Hepatocyte (in vitro differentiated cells): ENCODE measurements around the gene B4GALNT2. TPM values are rescaled to one million over a fixed set of nuclear protein-coding genes. Genes with fewer than 3 reads are reported as not detected.
"Not testable (repeated sequence)": the region's sequence is repeated elsewhere in the genome, so short reads cannot be mapped to it uniquely, and the experiment has no call there.

ENCODE experiments used
- DNase-seq: peaks from one replicate; pipeline ENCODE4 v3.0.0-alpha.2; 2016; ENCODE audit warnings: low spot score
- H2AFZ ChIP-seq: fragments of 200-600 bp; sonication (generic); 2 replicates; pipeline ENCODE4 v1.6.0; 2016; ENCODE audit warnings: antibody characterized with exemption, mild to moderate bottlenecking
- H3K27ac ChIP-seq: fragments of 200-600 bp; sonication (generic); 2 replicates; pipeline ENCODE4 v1.5.1; 2016; ENCODE audit warnings: mild to moderate bottlenecking
- H3K27me3 ChIP-seq: fragments of 200-600 bp; sonication (generic); 2 replicates; pipeline ENCODE4 v1.6.1; 2016
- H3K36me3 ChIP-seq: fragments of 200-600 bp; sonication (generic); replicated peaks from 2 replicates; pipeline ENCODE4 v1.5.1; 2016; ENCODE audit warnings: low read depth; ENCODE audit not compliant: insufficient read depth
- H3K4me1 ChIP-seq: fragments of 200-600 bp; sonication (generic); 2 replicates; pipeline ENCODE4 v1.5.1; 2016; ENCODE audit warnings: mild to moderate bottlenecking, moderate library complexity; ENCODE audit not compliant: insufficient read depth
- H3K4me2 ChIP-seq: fragments of 200-600 bp; sonication (generic); 2 replicates; pipeline ENCODE4 v1.6.0; 2016
- H3K4me3 ChIP-seq: fragments of 200-600 bp; sonication (generic); 2 replicates; pipeline ENCODE4 v1.5.1; 2016; ENCODE audit warnings: mild to moderate bottlenecking
- H3K79me2 ChIP-seq: fragments of 200-600 bp; sonication (generic); 2 replicates; pipeline ENCODE4 v1.6.0; 2017; ENCODE audit warnings: mild to moderate bottlenecking
- H3K9me2 ChIP-seq: fragments of 200-600 bp; sonication (generic); replicated peaks from 2 replicates; pipeline ENCODE4 v1.6.0; 2017; ENCODE audit warnings: mild to moderate bottlenecking; ENCODE audit not compliant: insufficient read depth
- H3K9me3 ChIP-seq: fragments of 200-600 bp; sonication (generic); 2 replicates; pipeline ENCODE4 v1.5.1; 2016; ENCODE audit warnings: low read depth, mild to moderate bottlenecking
- H4K20me1 ChIP-seq: fragments of 200-600 bp; sonication (generic); 2 replicates; pipeline ENCODE4 v1.6.0; 2016; ENCODE audit warnings: mild to moderate bottlenecking; ENCODE audit not compliant: insufficient read depth, poor library complexity, severe bottlenecking
- EZH2 ChIP-seq: fragments of 200-600 bp; sonication (generic); IDR thresholded peaks from 2 replicates; pipeline ENCODE4 v1.6.1; 2016; ENCODE audit warnings: antibody characterized with exemption, mild to moderate bottlenecking, borderline replicate concordance
- EZH2phosphoT487 ChIP-seq: fragments of 200-600 bp; sonication (generic); IDR thresholded peaks from one replicate; pipeline ENCODE4 v1.6.1; 2018; ENCODE audit warnings: antibody characterized with exemption, mild to moderate bottlenecking, low read depth, moderate library complexity; ENCODE audit not compliant: unreplicated experiment, severe bottlenecking
- WGBS: methylation state at CpG from one replicate; pipeline ENCODE4 v1.1.6; 2016; ENCODE audit warnings: low lambda C conversion rate; ENCODE audit errors: missing lambda C conversion rate; 5-methylcytosine and 5-hydroxymethylcytosine counted together
- polyA plus RNA-seq: library from polyadenylated mRNA; unstranded; fragments of >200 nt; fragmentation: Nextera tagmentation; extraction: Ambion mirVana; gene quantifications from 2 replicates; pipeline ENCODE4 v1.2.1, GENCODE V29; 2016
- total RNA-seq: library from RNA; depleted of rRNA; stranded (reverse); fragments of >200 nt; gene quantifications from 2 replicates; pipeline ENCODE4 v1.2.3, GENCODE V29; 2014
- TF ChIP-seq, protein P1 (sequence below): fragments of 200-600 bp; sonication (generic); IDR thresholded peaks from 2 replicates; pipeline ENCODE4 v1.5.1; 2016; ENCODE audit warnings: antibody characterized with exemption, mild to moderate bottlenecking; ENCODE audit not compliant: poor library complexity

Gene B4GALNT2
- total and polyA plus RNA-seq, 2 experiments from 2014 or later, result 0.40 to 1.3 TPM

DNA sequence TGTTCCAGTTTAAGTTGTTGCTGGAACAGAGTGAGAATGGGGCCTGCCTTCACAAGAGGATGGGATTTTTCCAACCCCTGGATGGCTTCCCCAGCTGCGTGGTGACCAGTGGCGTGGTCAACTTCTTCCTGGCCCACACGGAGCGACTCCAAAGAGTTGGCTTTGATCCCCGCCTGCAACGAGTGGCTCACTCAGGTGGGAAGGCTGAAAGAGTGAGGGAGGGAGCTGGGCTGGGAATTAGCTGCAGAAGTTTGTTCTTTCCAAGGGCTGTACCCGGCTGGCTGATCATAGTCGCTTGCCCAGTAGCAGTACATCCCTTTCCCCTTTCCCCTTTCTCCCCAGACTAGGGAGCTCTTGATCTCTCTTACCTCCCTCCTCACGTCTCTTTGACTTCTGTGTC lies 36.1 kb downstream of the B4GALNT2 start:
- Histone ChIP-seq H3K9me3 (no peaks in the 10 kb centered on the region), H3K27me3 (peaks cover 13% of the 10 kb centered on the region), H3K4me3 (no peak overlapping the region), H3K4me1 (no peaks in the 10 kb centered on the region), H2AFZ (no peak overlapping the region), H3K9me2 (no peaks in the 10 kb centered on the region), H3K79me2 (no peaks in the 10 kb centered on the region), H3K36me3 (no peaks in the 10 kb centered on the region), H4K20me1 (no peaks in the 10 kb centered on the region), H3K27ac (no peak overlapping the region), H3K4me2 (no peak overlapping the region)
- TF ChIP-seq EZH2 (no peak), EZH2phosphoT487 (no peak)
- TF ChIP-seq, protein P1, sequence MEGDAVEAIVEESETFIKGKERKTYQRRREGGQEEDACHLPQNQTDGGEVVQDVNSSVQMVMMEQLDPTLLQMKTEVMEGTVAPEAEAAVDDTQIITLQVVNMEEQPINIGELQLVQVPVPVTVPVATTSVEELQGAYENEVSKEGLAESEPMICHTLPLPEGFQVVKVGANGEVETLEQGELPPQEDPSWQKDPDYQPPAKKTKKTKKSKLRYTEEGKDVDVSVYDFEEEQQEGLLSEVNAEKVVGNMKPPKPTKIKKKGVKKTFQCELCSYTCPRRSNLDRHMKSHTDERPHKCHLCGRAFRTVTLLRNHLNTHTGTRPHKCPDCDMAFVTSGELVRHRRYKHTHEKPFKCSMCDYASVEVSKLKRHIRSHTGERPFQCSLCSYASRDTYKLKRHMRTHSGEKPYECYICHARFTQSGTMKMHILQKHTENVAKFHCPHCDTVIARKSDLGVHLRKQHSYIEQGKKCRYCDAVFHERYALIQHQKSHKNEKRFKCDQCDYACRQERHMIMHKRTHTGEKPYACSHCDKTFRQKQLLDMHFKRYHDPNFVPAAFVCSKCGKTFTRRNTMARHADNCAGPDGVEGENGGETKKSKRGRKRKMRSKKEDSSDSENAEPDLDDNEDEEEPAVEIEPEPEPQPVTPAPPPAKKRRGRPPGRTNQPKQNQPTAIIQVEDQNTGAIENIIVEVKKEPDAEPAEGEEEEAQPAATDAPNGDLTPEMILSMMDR, result no peak
- 79% methylated on average over 9 of the region's 9 CpGs for whole genome bisulfite sequencing
- DNase-seq, result no peak

- H3K36me3 ChIP-seq, result no peaks in the 10 kb centered on the region
- 88% methylated on average over 2 of the region's 2 CpGs for WGBS
- H3K9me3 ChIP-seq, result no peaks in the 10 kb centered on the region
- no peak for DNase-seq
- H4K20me1 ChIP-seq, result no peaks in the 10 kb centered on the region
- no peak overlapping the region for H3K4me3 ChIP-seq
- H3K27ac ChIP-seq, result no peak overlapping the region
- H3K79me2 ChIP-seq, result no peaks in the 10 kb centered on the region
- peaks cover 13% of the 10 kb centered on the region for H3K27me3 ChIP-seq
- no peaks in the 10 kb centered on the region for H3K9me2 ChIP-seq
- no peak overlapping the region for H3K4me2 ChIP-seq
- no peaks in the 10 kb centered on the region for H3K4me1 ChIP-seq
- TF ChIP-seq EZH2, result no peak
- TF ChIP-seq EZH2phosphoT487, result no peak
- TF ChIP-seq, protein P1, result no peak
- H2AFZ ChIP-seq, result no peak overlapping the region
Measured at GRCh38 chr17:49170216-49170615, 37.6 kb downstream of the B4GALNT2 start.

DNA sequence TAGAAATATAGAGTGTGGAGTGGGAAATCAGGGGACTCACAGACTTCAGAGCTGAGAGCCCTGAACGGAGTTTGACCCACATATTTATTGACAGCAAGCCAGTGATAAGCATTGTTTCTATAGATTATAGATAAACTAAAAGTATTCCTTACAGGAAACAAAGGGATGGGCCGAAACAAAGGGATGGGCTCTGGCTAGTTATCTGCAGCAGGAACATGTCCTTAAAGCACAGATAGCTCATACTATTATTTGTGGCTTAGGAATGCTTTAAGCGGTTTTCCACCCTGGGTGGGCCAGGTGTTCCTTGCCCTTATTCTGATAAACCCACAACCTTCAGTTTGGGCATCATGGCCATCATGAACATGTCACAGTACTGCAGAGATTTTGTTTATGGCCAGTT lies 38.1 kb downstream of the B4GALNT2 start:
- H4K20me1 ChIP-seq, DNase-seq, H3K9me2 ChIP-seq, H3K4me3 ChIP-seq, H3K36me3 ChIP-seq, H2AFZ ChIP-seq, H3K4me2 ChIP-seq, H3K27ac ChIP-seq, H3K79me2 ChIP-seq, H3K9me3 ChIP-seq, H3K4me1 ChIP-seq: not testable (repeated sequence)
- WGBS, result 83% methylated on average over 3 of the region's 3 CpGs
- peaks cover 13% of the 10 kb centered on the region for H3K27me3 ChIP-seq

GRCh38 chr17:49175978-49176377 lies 43.4 kb downstream of the B4GALNT2 start:
- H3K9me2 ChIP-seq, H3K27me3 ChIP-seq, H3K9me3 ChIP-seq, H3K4me2 ChIP-seq, H3K27ac ChIP-seq, H3K4me1 ChIP-seq, H2AFZ ChIP-seq, H4K20me1 ChIP-seq, DNase-seq, H3K4me3 ChIP-seq, H3K36me3 ChIP-seq, H3K79me2 ChIP-seq: not testable (repeated sequence)
- WGBS, result 89% methylated on average over 11 of the region's 11 CpGs

GRCh38 chr17:49180303-49180702 lies 47.7 kb downstream of the B4GALNT2 start:
- Histone ChIP-seq H3K79me2 (no peaks in the 10 kb centered on the region), H3K27ac (no peak overlapping the region), H3K4me3 (no peak overlapping the region), H3K4me2 (no peak overlapping the region), H3K9me3 (no peaks in the 10 kb centered on the region), H3K4me1 (no peaks in the 10 kb centered on the region), H4K20me1 (no peaks in the 10 kb centered on the region), H3K9me2 (no peaks in the 10 kb centered on the region), H3K36me3 (no peaks in the 10 kb centered on the region), H2AFZ (no peak overlapping the region), H3K27me3 (no peaks in the 10 kb centered on the region)
- TF ChIP-seq EZH2phosphoT487, result no peak
- TF ChIP-seq, protein P1, result peak; percentile 40
- 39% methylated on average over 5 of the region's 5 CpGs for WGBS
- DNase-seq, result peak; percentile 35
